22Rv1 (cell line): ENCODE measurements around the gene QTRT2.

ENCODE experiments used
- CTCF ChIP-seq: fragments of 450-650 bp; IDR thresholded peaks from 2 replicates; pipeline ENCODE4 v1.5.1; 2017; ENCODE audit warnings: mild to moderate bottlenecking
- ZFX ChIP-seq: fragments of 450-650 bp; IDR thresholded peaks from 2 replicates; pipeline ENCODE4 v1.6.1; 2017; ENCODE audit warnings: antibody characterized with exemption, borderline replicate concordance

- TF ChIP-seq ZFX, result no peak
- no peak for TF ChIP-seq CTCF
Observed at GRCh38 chr3:114034211-114034610, 22.3 kb upstream of the QTRT2 start.
